Hematopoietic multipotent progenitor cell treated with erythropoietin and hydrocortisone succinate and interleukin-3 and kit ligand, for 8 days (in vitro differentiated cells): ENCODE measurements around the gene ATG7.
A peak's percentile ranks its signal among the peaks of the same experiment; 100 is the strongest.
"Not testable (repeated sequence)": the region's sequence is repeated elsewhere in the genome, so short reads cannot be mapped to it uniquely, and the experiment has no call there.

Experiments used
- DNase-seq: peaks from one replicate; pipeline ENCODE4 v3.0.0-alpha.2; 2015

ATG7 gene

GRCh38 chr3:11392014-11392859, 120.0 kb downstream of the ATG7 start:
- DNase-seq: no peak

GRCh38 chr3:11392860-11393114, 120.6 kb downstream of the ATG7 start:
- no peak for DNase-seq

- DNase-seq: no peak
Measured at GRCh38 chr3:11393401-11393800, 121.2 kb downstream of the ATG7 start.

GRCh38 chr3:11394392-11394791, 122.2 kb downstream of the ATG7 start:
- DNase-seq: no peak

GRCh38 chr3:11400213-11400612, 128.0 kb downstream of the ATG7 start:
- DNase-seq: no peak

- no peak for DNase-seq
Measured at GRCh38 chr3:11401434-11401833, 129.2 kb downstream of the ATG7 start.

GRCh38 chr3:11405323-11405722, 133.1 kb downstream of the ATG7 start:
- no peak for DNase-seq

- DNase-seq: no peak
Measured at GRCh38 chr3:11407644-11408043, 135.4 kb downstream of the ATG7 start.

GRCh38 chr3:11408324-11408859, 136.2 kb downstream of the ATG7 start:
- DNase-seq: not testable (repeated sequence)

GRCh38 chr3:11410564-11410963, 138.4 kb downstream of the ATG7 start:
- no peak for DNase-seq

GRCh38 chr3:11411956-11412355, 139.8 kb downstream of the ATG7 start:
- DNase-seq: no peak

GRCh38 chr3:11413071-11413470, 140.9 kb downstream of the ATG7 start:
- DNase-seq: no peak

GRCh38 chr3:11415099-11415498, 142.9 kb downstream of the ATG7 start:
- no peak for DNase-seq

- DNase-seq: no peak
Measured at GRCh38 chr3:11420066-11420465, 147.9 kb downstream of the ATG7 start.

- no peak for DNase-seq
Measured at GRCh38 chr3:11422291-11422690, 150.1 kb downstream of the ATG7 start.

- DNase-seq: no peak
Measured at GRCh38 chr3:11423868-11424267, 151.7 kb downstream of the ATG7 start.

GRCh38 chr3:11424277-11424676, 152.1 kb downstream of the ATG7 start:
- no peak for DNase-seq

GRCh38 chr3:11430207-11430606, 158.0 kb downstream of the ATG7 start:
- no peak for DNase-seq

GRCh38 chr3:11430624-11431023, 158.4 kb downstream of the ATG7 start:
- DNase-seq: no peak

GRCh38 chr3:11431319-11431718, 159.1 kb downstream of the ATG7 start:
- DNase-seq: no peak

GRCh38 chr3:11434017-11434526, 161.9 kb downstream of the ATG7 start:
- DNase-seq: no peak

GRCh38 chr3:11434563-11435096, 162.4 kb downstream of the ATG7 start:
- DNase-seq: no peak

- peak; percentile 56 for DNase-seq
Measured at GRCh38 chr3:11435440-11436165, 163.4 kb downstream of the ATG7 start.

- DNase-seq: no peak
Measured at GRCh38 chr3:11436775-11437174, 164.6 kb downstream of the ATG7 start.
